ENCODE data around the gene TSPAN4. TPM values are rescaled to one million over a fixed set of nuclear protein-coding genes. Genes with fewer than 3 reads are reported as not detected.

The TSPAN4 gene
- polyA plus RNA-seq, 3 donors = 52.6 to 75.5 (median 63.1) TPM

DNA sequence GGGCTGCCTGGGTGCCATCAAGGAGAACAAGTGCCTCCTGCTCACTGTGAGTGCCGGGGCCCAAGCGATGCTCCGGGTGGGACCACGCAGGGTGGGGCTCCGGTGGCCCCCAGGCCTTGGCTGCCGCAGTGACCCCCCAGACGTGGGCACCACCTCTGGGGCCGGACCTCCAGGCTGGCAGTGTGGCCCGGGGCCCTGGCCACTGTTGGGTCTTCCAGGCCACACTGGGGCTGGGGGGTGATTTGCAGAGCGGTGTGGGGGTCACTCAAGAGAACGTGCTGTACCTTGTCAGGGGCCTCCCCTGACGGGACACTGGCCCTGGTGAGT, 20.0 kb downstream of the TSPAN4 start:
- WGBS (ENCODE audit: insufficient coverage) = 92% methylated on average over 10 of the region's 12 CpGs
- H3K4me2 ChIP-seq (replicated peaks; ENCODE audit: extremely low read depth, low read length, poor library complexity, severe bottlenecking) = no peak overlapping the region
- Mint-ChIP-seq H3K4me3 (no peak overlapping the region), H3K27ac (no peak overlapping the region), H3K9me3 (peaks cover 0 to 2% (median 0%) of the 10 kb centered on the region in 7 donors), H3K36me3 (peaks cover 2 to 7% of the 10 kb centered on the region in 2 donors), H3K4me1 (peaks cover 5% of the 10 kb centered on the region), H3K27me3 (ENCODE audit: low read depth in 3 of 3) (peaks cover 0 to 5% (median 2%) of the 10 kb centered on the region in 3 donors)
- H3K27ac ChIP-seq (ENCODE audit: low read depth in 1 of 2, low read length in 2 of 2) = no peak overlapping the region
- peaks cover 3 to 6% of the 10 kb centered on the region in 2 donors for H3K36me3 ChIP-seq (replicated peaks in 1 of 2; ENCODE audit: control insufficient read depth in 1 of 2, insufficient read depth in 2 of 2, low read length in 2 of 2)
- peaks cover 33% of the 10 kb centered on the region for H4K20me1 ChIP-seq (ENCODE audit: insufficient read depth, low read length)
- no peak overlapping the region for H2AFZ ChIP-seq (ENCODE audit: insufficient read depth, low read depth, low read length, poor library complexity, severe bottlenecking)
- H3K9me3 ChIP-seq (replicated peaks in 1 of 2; ENCODE audit: control insufficient read depth in 1 of 2, insufficient read depth in 1 of 2, low read length in 2 of 2) = no peaks in the 10 kb centered on the region
- no peak for DNase-seq
- no peaks in the 10 kb centered on the region for H3K79me2 ChIP-seq (ENCODE audit: insufficient read depth, low read length)
- TF ChIP-seq, protein P1, sequence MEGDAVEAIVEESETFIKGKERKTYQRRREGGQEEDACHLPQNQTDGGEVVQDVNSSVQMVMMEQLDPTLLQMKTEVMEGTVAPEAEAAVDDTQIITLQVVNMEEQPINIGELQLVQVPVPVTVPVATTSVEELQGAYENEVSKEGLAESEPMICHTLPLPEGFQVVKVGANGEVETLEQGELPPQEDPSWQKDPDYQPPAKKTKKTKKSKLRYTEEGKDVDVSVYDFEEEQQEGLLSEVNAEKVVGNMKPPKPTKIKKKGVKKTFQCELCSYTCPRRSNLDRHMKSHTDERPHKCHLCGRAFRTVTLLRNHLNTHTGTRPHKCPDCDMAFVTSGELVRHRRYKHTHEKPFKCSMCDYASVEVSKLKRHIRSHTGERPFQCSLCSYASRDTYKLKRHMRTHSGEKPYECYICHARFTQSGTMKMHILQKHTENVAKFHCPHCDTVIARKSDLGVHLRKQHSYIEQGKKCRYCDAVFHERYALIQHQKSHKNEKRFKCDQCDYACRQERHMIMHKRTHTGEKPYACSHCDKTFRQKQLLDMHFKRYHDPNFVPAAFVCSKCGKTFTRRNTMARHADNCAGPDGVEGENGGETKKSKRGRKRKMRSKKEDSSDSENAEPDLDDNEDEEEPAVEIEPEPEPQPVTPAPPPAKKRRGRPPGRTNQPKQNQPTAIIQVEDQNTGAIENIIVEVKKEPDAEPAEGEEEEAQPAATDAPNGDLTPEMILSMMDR (IDR thresholded peaks at IDR 0.05) = no peak
- no peak overlapping the region for H3K9ac ChIP-seq (ENCODE audit: insufficient read depth, low read length, poor library complexity, severe bottlenecking)
- no peak overlapping the region for H3K4me3 ChIP-seq (replicated peaks in 1 of 3; ENCODE audit: low read depth in 2 of 3, low read length in 3 of 3)
- intact Hi-C loops (cut with micrococcal nuclease) = no loop called here
- H3K4me1 ChIP-seq (ENCODE audit: control insufficient read depth in 1 of 2, insufficient read depth in 2 of 2, low read length in 2 of 2) = no peaks in the 10 kb centered on the region
- H3K27me3 ChIP-seq (ENCODE audit: control insufficient read depth in 2 of 2, insufficient read depth in 2 of 2, low read length in 2 of 2) = no peaks in the 10 kb centered on the region

DNA sequence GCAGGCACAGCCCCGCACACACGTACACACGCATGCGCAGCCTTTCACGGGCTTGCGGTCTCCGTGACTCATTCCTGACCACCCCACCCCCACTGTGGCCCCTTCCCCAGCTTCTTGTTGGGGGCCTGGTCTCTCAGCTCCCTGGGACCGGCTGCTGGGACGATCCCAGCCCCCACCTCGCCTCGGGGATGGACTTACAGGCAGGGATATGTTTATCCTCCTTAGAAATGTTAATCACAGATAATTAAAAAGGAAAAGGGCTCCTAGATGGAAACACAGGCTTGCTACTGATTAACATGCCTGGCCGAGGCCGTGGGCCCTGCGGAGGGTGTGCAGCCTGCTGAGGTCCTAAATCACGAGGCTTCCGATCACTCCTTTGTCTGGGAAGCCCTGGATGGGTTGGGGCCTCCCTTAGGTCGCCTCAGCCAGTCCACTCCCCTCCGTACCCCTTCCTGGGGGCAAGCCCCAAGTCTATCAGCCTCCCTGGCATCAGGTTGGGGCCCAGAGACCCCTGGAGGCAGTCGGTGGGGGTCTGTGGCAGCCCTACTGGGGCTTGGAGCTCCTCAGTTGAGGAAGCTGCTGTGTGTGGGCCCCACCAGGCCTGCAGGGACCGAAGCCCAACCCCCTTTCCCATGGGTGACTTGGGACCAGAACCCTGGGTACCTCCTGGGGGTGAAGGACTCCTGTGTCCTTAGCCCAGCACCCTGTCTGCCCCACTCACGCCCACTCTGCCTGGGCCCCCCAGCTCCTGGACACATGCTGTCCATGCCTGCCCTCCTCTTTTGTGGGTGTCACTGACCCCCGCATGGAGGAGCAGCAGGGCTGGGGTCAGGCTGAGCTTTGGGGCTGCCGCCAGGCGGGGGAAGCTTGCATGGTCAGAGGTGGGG, 20.6 kb downstream of the TSPAN4 start:
- TF ChIP-seq, protein P1 (IDR thresholded peaks at IDR 0.05) = no peak
- no peak for DNase-seq
- no peak overlapping the region for H3K27ac Mint-ChIP-seq
- intact Hi-C loops (cut with micrococcal nuclease) = no loop called here
- H3K27me3 ChIP-seq (ENCODE audit: control insufficient read depth in 2 of 2, insufficient read depth in 2 of 2, low read length in 2 of 2) = no peaks in the 10 kb centered on the region
- no peak overlapping the region for H2AFZ ChIP-seq (ENCODE audit: insufficient read depth, low read depth, low read length, poor library complexity, severe bottlenecking)
- H3K4me1 Mint-ChIP-seq = peaks cover 5% of the 10 kb centered on the region
- no peak overlapping the region for H3K4me2 ChIP-seq (replicated peaks; ENCODE audit: extremely low read depth, low read length, poor library complexity, severe bottlenecking)
- peaks cover 27% of the 10 kb centered on the region for H4K20me1 ChIP-seq (ENCODE audit: insufficient read depth, low read length)
- H3K4me3 Mint-ChIP-seq = no peak overlapping the region
- peaks cover 3 to 6% of the 10 kb centered on the region in 2 donors for H3K36me3 ChIP-seq (replicated peaks in 1 of 2; ENCODE audit: control insufficient read depth in 1 of 2, insufficient read depth in 2 of 2, low read length in 2 of 2)
- peaks cover 0 to 2% (median 0%) of the 10 kb centered on the region in 7 donors for H3K9me3 Mint-ChIP-seq
- H3K9ac ChIP-seq (ENCODE audit: insufficient read depth, low read length, poor library complexity, severe bottlenecking) = no peak overlapping the region
- no peaks in the 10 kb centered on the region for H3K4me1 ChIP-seq (ENCODE audit: control insufficient read depth in 1 of 2, insufficient read depth in 2 of 2, low read length in 2 of 2)
- H3K27me3 Mint-ChIP-seq (ENCODE audit: low read depth in 3 of 3) = peaks cover 0 to 4% (median 2%) of the 10 kb centered on the region in 3 donors
- H3K79me2 ChIP-seq (ENCODE audit: insufficient read depth, low read length) = no peaks in the 10 kb centered on the region
- no peak overlapping the region for H3K27ac ChIP-seq (ENCODE audit: low read depth in 1 of 2, low read length in 2 of 2)
- no peaks in the 10 kb centered on the region for H3K9me3 ChIP-seq (replicated peaks in 1 of 2; ENCODE audit: control insufficient read depth in 1 of 2, insufficient read depth in 1 of 2, low read length in 2 of 2)
- no peak overlapping the region for H3K4me3 ChIP-seq (replicated peaks in 1 of 3; ENCODE audit: low read depth in 2 of 3, low read length in 3 of 3)
- peaks cover 2 to 7% of the 10 kb centered on the region in 2 donors for H3K36me3 Mint-ChIP-seq
- WGBS (ENCODE audit: insufficient coverage) = 95% methylated on average over 13 of the region's 24 CpGs

All from CD14-positive monocyte (primary cell).